AML-193 (cell line): ENCODE results near the gene CLIP1.
"Not testable (repeated sequence)": the region's sequence is repeated elsewhere in the genome, so short reads cannot be mapped to it uniquely, and the experiment has no call there.

Experiments
- DNase-seq, 2 experiments: peaks; one replicate each; lab custom pipeline; 2025; lab: John Stamatoyannopoulos, UW

CLIP1 gene

DNA sequence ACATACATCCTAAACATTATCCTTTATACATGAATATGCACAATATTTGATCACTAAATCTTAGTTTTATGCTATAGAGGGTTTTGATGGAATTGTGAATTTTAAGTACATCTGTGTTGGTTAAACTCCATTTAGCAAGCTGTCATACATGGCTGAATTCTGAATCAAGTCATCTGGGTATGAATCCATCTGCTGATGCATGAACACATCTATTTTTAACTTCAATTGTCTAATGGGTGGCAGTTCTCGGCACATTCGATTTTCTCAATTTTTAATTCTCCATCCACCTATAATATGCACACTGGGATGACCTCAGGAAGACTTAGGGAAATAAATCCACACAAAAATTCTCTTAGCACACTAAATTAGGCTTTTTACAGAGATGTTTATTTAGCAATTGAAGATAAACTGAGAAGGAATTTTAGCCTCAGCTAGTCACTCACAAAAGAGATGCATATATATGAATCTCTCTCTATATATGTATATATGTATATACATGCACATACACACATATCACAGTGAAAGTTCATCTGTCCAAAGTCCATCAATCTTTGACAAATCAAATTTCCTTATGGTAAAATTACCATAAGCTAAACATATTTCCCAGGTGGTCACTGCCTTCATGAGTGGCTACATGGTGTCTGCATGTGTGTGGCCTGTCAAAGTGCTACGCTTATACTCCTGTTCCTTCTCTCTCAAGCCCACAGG, 111.7 kb downstream of the CLIP1 start:
- no peak for DNase-seq

DNA sequence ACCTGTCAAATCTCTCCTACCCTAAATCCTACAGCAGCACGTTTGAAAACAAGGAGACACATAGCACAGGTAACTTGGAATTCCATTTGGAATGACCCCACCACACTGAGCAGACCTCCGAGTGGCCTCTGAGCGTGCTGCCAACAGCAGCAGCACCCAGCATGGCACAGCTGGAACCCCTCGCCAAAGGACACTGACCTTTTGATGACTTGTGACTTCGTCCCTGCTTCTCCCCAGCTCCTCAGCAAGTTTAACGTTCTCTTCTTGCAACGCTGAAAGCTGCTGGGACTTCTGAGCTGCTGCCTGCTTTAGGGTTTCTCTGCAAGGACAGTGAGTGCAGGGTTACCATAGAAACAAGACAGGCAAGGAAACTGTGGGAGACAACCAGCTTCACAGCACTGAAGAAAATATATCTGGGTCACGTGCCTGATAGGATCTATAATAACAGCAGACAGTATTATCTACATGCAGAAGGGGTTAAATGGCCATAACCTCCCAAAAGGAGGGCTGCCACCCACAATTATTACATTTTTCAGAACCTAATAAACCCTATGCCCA, 112.8 kb downstream of the CLIP1 start:
- no peak for DNase-seq

DNA sequence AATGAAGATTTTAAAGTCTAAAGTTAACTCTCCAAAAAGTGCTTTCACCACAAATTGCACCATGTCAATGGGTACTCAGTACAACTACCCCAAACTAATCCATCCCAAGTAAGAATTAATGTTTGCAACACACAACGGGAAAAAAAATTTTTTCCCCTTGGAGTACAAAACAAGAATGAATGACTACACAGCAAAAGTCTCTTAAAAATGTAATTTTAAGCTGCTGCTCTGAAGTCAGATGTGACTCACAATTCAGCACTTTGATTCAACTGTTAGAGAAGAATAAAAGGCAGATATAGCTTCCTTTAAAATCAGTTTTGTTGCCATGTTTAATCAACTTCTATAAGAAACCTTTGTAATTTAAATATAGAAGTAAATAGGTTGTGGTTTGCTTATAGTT, 113.7 kb downstream of the CLIP1 start:
- no peak for DNase-seq

DNA sequence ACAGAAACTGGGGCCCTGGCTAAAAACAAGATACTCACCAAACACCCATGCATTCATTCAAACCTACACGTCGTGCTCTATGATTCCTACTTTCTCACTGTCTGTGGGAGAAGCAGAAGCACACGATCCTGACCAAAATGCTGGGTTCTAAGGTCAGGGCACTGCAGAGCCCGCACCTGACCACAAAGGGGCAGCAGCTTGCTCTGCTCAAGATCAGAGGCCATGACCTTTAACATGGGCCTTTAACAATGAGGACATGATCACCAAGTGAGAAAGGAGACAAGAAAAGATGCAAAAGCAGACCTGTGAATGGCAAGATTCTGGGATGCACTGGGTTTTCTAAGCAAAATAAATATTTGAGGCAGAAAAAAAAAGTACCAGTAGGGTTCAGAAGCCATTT, 116.1 kb downstream of the CLIP1 start:
- DNase-seq: peak in 1 of 2 experiments; percentile 7

DNA sequence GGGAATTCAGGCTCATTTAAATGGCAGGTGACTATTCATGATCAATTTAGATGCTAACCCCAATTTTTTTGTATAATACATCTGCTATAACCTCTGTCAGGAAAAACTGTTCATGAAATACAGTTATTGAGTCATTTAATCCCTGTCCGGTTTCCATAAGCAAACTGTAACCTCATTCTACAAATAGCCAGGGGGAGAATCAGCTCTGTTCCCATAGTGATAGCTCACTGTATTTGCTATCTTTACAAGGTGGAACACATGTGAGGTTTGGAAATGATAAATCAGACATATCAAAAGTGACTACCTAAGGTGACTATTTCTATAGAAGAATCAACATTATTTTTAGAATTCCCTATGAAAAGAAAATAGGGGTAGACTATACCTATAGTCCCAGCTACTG, 117.5 kb downstream of the CLIP1 start:
- no peak for DNase-seq

DNA sequence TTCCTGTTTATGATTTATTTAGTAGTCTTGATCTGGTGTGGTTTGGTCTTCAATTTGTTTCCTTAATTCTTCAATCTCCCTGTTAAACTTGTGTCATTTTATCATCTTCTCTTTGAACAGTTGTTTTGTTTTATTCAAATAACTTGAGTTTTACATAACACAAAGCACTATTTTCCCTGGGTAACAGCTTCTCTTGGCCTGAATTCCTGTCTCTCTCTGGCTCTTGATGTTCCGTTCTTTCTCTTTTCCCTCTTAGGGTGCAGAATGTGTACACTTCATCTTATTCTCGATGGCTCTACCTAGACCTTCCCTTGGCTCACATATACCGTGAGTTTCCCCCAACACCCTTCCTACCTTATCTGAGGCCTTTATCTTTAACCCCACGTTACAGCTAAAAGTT, 119.4 kb downstream of the CLIP1 start:
- no peak for DNase-seq

DNA sequence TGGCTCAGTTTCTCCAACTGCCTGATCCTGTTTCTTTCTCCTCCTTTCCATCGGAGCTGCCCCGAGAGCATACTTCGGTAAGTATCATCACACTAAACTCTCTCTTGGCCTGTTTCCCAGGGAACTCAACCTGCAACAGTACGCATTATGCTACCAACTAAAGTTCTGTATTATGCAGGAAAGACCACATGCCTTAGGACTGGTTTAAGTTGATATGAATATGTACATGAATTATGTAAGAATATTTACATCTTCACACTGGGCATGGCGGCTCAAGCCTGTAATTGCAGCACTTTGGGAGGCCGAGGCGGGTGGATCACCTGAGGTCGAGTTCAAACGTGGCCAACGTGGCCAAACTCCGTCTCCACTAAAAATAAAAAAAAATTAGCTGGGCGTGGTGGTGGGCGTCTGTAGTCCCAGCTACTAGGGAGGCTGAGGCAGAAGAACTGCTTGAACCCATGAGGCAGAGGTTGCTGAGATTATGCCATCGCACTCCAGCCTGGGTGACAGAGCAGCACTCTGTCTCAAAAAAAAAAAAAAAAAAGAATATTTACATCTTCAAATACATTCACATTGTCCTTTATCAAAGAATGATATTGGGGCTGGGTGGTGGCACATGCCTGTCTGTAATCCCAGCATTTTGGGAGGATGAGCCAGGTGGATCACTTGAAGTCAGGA, 124.3 kb downstream of the CLIP1 start:
- no peak for DNase-seq

DNA sequence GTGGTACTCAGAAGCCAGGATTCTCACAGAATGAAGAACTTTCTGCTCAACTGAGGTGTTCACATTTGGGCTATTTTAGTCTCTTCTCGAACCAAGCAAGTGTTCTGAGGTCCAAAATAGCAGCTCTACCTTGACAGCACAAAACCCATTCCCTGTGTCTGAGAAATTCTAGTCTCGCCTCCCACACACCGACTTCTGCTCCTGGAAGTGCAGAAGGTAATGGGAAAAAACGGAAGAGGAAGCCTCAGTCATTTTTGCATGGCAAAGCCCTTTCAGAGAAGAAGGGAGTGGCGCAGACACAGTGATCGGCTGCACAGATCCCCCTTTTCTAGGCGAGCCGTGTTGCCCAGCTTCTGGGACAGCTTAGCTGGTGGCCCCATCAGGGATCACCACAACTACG, 125.0 kb downstream of the CLIP1 start:
- DNase-seq: no peak

DNA sequence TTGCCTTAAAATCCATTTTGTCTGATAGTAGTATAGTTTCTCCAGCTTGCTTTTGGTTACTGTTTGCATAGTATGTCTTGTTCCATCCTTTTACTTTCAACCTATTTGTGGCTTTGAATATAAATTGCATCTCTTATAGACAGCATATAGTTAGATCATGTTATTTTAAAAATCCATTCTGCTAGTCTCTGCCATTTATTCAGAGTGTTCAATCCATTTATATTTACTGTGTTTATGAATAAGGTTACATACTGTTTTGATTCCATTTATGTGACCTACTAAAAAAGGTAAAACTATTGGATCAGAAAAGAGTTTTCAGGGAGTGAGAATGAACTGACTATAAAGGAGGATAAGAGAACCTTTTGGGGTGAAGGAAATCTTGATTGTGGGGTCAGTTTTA, 126.6 kb downstream of the CLIP1 start:
- DNase-seq: no peak

DNA sequence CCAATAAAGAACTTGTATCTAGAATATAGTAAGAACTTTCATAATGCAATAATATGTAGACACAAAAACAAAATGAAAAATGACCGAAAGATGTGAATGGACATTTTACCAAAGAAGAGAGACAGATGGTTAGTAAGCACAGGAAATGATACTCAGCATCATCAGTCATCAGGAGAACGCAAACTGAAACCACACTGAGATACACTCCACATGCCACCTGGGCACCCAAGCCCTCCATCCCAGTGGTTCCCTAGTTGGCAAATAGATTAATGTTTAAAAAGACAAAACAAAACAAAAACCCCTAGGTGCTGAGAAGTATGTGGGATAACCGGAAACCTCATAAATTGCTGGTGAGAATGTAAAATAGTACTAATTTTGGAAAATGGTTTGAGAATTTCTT, 129.4 kb downstream of the CLIP1 start:
- DNase-seq: no peak

DNA sequence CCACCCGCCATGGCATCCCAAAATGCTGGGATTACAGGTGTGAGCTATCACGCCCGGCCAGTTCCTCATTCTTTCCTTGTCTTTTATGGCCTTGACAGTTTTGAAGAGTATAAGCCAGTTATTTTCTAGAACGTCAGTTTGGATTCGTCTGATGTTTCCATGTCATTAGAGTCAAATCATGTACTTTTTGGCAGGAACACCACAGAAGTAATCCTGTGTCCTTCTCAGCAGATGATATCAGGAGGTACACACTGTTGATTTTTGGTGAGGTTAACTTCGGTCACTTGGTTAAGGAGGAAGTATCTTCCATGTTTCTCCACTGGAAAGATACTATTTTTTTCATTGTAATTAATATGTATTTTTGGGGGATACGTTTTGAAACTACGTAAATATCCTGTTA, 131.0 kb downstream of the CLIP1 start:
- DNase-seq: no peak

DNA sequence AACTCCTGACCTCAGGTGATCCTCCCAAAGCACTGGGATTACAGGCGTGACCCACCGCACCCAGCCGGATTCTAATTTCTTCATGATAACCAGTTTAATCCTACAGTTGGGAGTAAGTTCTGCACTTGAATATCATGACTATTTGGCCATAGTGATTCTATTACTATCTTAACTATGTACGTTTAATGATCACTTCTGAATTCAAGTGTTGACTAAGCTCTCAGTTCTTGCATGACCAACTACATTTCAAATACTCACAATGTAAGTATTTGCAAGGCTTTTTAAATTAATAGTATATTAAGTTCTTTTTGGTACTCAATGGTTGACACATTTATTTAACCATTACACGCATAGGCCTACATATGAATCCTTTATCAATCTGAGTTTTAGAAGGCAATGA, 138.8 kb downstream of the CLIP1 start:
- DNase-seq: no peak

DNA sequence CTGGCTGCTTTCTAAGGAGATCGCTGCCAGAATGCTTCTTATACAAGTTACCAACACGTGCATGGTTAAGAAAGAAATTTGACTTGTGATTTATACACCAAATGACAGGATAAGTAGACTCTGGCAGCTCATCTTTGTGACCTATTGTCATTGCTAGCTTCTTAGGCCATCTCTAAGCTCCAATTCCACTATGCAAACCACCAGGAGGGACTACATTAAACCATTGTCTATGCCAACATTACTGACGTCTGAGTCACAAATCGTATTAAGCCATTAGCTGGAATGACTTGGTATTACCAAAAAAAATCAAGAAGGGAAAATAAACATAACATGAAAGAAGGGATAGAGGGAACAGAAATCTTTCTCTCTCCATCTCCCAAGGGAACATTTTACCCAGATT, 140.4 kb downstream of the CLIP1 start:
- no peak for DNase-seq

DNA sequence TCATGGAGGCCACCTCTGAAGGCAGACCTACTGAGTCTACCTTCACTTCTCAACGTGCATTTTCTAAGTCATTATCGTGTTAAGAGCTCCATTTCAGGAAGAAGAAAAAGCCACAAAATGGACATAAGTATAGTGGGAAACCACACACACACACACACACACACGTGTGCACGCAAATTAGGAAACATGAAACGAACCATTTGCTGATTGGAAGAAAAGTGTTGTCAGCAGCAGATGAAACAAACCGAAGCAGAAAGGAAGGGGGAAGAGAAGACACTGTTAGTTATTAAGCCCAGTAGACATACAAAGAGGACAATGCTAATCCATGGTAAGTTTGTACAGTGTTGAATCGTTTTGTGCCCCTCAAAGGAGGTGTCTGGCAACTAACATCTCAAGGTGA, 146.2 kb downstream of the CLIP1 start:
- DNase-seq: no peak

DNA sequence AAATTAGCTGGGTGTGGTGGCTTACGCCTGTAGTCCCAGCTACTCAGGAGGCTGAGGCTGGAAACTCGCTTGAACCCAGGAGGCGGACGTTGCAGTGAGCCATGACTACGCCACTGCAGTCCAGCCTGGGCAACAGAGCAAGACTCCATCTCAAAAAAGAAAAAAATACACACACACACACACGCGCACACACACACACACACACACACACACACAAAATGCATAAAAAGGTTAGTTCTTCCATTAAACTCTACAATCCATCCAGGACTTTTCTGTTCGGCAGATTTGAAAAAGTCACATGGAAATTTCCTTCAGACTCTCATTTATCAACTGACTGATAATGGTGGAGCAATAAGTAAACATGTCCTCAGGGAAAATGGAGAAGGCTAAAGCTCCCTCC, 147.0 kb downstream of the CLIP1 start:
- DNase-seq: no peak

DNA sequence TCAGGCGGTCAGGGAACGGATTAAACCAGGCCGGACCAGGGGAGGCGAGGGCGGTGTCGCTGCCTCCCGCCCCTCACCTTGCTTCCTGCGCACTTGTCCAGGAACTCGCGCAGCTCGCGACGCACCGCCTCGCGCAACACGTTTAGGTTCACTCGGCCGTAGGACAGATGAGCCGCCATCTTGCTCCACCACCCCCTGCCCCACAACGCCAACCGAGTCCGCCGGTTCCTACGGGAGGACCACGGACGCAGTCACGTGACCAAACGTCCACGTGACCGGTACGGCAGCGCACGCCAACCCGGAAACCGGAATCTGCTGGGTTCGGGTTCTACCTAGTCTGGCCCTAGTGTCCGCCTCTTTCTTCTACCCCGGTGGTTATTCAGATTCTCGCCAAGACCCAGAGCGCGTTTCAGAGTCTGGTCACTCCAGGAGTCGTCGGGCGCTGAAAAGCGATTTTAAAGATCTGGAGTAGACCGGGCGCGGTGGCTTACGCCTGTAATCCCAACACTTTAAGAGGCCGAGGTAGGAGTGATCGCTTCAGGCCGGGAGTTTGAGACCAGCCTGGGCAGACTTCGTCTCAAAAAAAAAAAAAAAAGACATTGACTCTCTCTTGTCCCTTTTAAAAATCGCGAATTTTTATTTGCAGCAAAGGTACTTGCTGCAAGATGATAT, 156.1 kb downstream of the CLIP1 start, which contains the start of gene VPS33A:
Gene VPS33A, minus strand, starts transcription at position 265 of the 672 bp plus-strand sequence. Its CDS starts 86 bp downstream, at position 179.
- peak; percentile 78 to 83 for DNase-seq

DNA sequence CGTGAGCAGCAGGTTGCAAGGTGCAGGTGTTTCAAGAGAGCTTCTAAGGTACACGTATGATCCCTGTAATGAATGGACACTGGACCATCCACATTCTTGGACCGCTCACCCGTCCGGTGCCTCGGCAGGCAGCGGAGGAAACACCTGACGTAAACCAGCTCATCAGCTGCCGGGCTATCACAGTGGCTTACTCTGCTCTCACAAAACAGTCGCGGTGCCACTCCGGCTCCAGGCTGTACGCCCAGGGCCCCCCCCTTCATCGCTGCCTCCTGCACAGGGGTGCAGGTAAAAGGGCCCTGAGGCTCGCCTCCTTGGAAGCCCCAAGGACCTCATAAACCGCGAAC, 156.6 kb downstream of the CLIP1 start:
- peak in 1 of 2 experiments; percentile 11 for DNase-seq

DNA sequence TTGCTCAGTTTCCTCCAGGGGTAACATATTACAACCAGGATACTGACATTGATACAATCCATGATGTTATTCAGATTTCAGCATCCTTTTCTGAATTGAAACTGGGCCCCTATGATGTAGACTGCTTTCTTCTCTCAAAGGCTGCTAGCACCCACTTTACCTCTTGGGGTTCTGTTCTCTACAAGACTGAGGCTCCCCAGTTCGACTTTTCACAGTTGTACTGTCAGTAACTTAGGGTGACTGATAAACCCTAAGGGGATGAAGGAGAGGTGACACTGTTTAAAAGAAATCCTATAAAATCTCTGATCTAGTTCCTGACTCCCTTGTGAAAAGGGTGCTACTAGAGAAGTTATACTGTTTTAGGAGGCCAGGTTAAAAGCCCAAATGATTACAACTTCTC, 157.0 kb downstream of the CLIP1 start:
- DNase-seq: no peak

DNA sequence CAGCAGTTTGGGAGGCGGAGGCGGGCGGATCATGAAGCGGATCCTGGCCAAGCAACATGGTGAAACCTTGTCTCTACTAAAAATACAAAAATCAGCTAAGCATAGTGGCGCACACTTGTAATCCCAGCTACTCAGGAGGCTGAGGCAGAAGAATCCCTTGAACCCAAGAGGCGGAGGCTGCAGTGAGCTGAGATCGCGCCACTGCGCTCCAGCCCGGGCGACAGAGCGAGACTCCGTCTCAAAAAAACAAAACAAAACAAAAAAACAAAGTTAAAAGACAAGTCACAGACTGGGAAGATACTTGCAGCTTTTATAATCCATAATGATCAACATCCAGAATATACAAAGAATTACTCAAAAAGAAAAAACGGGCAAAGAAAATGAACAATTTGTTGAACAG, 161.7 kb downstream of the CLIP1 start:
- not testable (repeated sequence) for DNase-seq

DNA sequence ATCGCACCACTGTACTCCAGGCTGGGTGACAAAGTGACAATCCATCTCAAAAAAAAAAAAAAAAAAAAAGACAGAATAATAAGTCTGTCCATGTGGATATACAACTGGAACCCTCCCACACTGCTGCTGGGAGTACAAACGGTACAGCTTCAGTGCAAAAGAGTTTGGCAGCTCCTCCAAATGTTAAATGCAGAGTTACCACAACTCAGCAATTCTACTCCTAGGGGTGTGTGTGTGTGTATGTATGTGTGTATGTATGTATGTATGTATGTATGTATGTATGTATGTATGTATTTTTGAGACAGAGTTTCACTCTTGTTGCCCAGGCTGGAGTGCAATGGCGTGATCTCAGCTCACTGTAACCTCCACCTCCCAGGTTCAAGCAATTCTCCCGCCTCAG, 163.5 kb downstream of the CLIP1 start:
- DNase-seq: not testable (repeated sequence)

DNA sequence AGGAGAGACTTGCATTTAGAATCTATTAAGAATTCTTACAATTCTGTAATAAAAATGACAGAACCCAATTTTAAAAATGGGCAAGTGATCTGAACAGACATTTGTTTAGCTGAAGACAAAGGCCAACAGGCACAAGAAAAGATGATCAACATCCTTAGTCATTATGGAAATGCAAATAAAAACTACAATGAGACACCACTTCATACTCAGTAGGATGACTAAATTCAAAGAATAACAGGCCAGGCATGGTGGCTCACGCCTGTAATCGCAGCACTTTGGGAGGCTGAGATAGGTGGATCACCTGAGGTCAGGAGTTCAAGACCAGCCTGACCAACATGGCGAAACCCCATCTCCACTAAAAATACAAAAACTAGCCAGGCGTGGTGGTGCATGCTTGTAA, 164.0 kb downstream of the CLIP1 start:
- DNase-seq: not testable (repeated sequence)

DNA sequence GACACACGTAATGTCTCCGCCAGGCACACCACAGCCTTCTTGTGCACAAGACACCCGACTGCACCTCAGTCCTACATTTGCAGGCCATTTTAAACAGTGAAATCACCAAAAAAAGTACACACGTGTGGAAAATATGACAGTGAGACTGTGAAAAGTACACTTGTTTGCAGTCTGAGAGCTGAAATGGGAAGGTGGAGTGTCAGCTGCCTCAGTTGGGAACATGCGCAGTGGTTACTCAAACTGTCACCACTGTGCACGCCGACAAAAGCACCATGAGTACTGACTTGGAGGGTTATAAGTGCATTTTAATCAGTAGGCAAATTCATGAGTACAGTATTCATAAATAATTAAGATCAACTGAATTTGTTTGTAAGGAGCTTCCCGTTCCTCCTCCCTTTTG, 171.9 kb downstream of the CLIP1 start:
- DNase-seq: no peak

DNA sequence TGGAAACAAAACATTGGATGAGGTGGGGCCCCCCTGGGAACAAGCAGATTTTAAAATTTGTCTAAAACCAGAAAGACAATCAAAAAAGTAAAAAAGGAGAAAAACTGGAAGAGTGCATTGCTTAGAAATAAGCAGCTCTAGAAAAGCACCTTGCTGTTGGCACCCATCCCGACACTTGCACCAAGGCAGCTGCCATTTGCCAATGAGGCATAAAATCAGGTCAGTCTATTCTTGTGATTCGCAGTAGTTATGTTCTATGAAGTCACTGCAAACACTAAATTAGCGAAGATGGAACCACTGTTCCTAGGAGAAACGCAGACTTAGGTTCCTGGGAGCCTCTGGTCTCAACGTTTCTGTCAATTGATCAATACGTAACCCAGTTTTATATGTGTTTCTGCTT, 172.4 kb downstream of the CLIP1 start:
- DNase-seq: no peak
